Central memory CD8-positive, alpha-beta T cell (primary cell): ENCODE measurements around the gene USP32.
"Not testable (repeated sequence)": the region's sequence is repeated elsewhere in the genome, so short reads cannot be mapped to it uniquely, and the experiment has no call there.

Source experiments
- ATAC-seq: fragments of 150-1000 bp; cut with Tn5 transposase; replicated peaks from 2 replicates; pipeline ENCODE4 v1.10.0; 2022; ENCODE audit warnings: mild to moderate bottlenecking, moderate FRiP score, moderate number of reproducible peaks; ENCODE audit not compliant: poor library complexity, severe bottlenecking; ENCODE audit errors: extremely low read depth
- DNase-seq, 2 donors: peaks; one replicate each; pipeline ENCODE4 v3.0.0; 2021; ENCODE audit warnings: low spot score in 2 of 2
- H3K27ac Mint-ChIP-seq: one replicate; pipeline ENCODE4 v1.8.0; 2022; ENCODE audit warnings: low read depth, mild to moderate bottlenecking, moderate library complexity, mixed read lengths
- H3K27me3 Mint-ChIP-seq: one replicate; pipeline ENCODE4 v1.8.0; 2022; ENCODE audit warnings: mixed read lengths
- H3K36me3 Mint-ChIP-seq: one replicate; pipeline ENCODE4 v1.8.0; 2022; ENCODE audit warnings: mild to moderate bottlenecking, moderate library complexity, mixed read lengths; ENCODE audit not compliant: insufficient read depth
- H3K4me1 Mint-ChIP-seq: one replicate; pipeline ENCODE4 v1.8.0; 2022; ENCODE audit warnings: mixed read lengths
- H3K4me3 Mint-ChIP-seq: one replicate; pipeline ENCODE4 v1.8.0; 2022; ENCODE audit warnings: mild to moderate bottlenecking, moderate library complexity, mixed read lengths
- H3K9me3 Mint-ChIP-seq: one replicate; pipeline ENCODE4 v1.8.0; 2022; ENCODE audit warnings: mixed read lengths

Gene USP32, protein sequence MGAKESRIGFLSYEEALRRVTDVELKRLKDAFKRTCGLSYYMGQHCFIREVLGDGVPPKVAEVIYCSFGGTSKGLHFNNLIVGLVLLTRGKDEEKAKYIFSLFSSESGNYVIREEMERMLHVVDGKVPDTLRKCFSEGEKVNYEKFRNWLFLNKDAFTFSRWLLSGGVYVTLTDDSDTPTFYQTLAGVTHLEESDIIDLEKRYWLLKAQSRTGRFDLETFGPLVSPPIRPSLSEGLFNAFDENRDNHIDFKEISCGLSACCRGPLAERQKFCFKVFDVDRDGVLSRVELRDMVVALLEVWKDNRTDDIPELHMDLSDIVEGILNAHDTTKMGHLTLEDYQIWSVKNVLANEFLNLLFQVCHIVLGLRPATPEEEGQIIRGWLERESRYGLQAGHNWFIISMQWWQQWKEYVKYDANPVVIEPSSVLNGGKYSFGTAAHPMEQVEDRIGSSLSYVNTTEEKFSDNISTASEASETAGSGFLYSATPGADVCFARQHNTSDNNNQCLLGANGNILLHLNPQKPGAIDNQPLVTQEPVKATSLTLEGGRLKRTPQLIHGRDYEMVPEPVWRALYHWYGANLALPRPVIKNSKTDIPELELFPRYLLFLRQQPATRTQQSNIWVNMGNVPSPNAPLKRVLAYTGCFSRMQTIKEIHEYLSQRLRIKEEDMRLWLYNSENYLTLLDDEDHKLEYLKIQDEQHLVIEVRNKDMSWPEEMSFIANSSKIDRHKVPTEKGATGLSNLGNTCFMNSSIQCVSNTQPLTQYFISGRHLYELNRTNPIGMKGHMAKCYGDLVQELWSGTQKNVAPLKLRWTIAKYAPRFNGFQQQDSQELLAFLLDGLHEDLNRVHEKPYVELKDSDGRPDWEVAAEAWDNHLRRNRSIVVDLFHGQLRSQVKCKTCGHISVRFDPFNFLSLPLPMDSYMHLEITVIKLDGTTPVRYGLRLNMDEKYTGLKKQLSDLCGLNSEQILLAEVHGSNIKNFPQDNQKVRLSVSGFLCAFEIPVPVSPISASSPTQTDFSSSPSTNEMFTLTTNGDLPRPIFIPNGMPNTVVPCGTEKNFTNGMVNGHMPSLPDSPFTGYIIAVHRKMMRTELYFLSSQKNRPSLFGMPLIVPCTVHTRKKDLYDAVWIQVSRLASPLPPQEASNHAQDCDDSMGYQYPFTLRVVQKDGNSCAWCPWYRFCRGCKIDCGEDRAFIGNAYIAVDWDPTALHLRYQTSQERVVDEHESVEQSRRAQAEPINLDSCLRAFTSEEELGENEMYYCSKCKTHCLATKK (N-terminal part only)

DNA sequence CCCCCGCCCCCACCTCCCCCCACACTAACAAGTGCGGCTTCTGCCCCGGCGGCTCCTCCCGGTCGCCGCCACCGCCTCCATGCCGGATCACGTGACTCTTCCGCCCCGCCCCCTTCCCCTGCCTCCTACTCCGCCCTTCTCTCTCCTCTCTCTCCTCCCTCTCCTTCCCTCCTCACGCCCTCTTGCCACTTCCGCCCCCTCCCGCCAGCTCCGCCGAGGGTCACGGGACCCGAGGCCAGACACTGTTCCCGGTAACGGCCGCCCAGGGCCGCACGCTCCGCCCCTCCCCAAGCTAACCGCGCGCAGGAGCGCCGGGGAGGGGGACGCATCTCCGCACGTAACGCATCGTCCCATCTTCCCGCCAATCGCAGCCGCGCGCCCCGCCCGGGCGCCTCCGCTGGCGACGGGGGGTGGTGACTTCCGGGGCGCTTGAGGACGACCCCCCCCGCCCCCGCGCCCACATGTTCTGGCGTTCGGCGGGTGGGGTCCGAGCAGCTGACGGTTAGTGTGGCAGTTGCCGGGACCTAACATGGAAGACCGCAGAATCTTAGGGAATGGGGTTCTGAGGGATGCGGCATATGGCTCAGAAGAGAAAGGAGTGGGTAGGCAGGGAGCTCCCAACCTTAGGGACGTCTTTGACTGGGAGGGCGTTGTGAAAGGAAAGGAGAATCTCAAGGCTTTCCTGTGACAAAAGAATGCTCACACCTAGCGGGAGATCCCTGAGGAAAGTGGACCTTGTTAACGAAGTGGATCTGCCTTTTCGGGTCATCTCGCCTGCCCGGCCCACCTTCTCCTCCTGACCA, at the start of gene USP32:
Gene USP32 (minus strand): TSS at position 92 of the 803 bp plus-strand sequence. CDS start 194 bp downstream, outside the sequence.
- ATAC-seq (peak; percentile 86), DNase-seq (peak; percentile 92 to 93)
- Mint-ChIP-seq H3K4me1 (peaks cover 39% of the 10 kb centered on the region), H3K9me3 (no peaks in the 10 kb centered on the region), H3K4me3 (peak within 1 kb of the TSS; percentile 92), H3K27ac (peak within 1 kb of the TSS; percentile 97), H3K27me3 (no peaks in the 10 kb centered on the region), H3K36me3 (peaks cover 17% of the 10 kb centered on the region)

DNA sequence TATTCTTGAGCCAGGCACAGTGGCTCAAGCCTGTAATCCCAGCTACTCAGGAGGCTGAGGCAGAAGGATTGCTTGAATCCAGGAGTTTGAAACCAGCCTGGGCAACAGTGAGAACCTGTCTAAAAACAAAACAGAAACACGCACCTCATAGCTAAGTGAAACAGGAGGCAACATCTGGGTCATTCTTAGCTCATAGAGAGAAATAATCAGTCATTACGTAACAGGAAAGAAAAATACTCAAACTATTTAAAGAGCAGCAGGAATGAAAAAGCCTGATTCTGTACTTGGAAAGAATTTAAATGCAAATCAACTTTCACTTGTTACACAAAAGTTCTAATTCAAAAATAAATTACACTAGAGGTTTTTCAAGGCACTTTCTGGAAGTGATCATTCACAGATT, 47.6 kb upstream of the USP32 start:
- ATAC-seq, result no peak
- no peak for DNase-seq
- Mint-ChIP-seq H3K27ac (no peak overlapping the region), H3K4me1 (peaks cover 6% of the 10 kb centered on the region), H3K4me3 (no peak overlapping the region), H3K27me3 (no peaks in the 10 kb centered on the region), H3K36me3 (peaks cover 5% of the 10 kb centered on the region), H3K9me3 (no peaks in the 10 kb centered on the region)

DNA sequence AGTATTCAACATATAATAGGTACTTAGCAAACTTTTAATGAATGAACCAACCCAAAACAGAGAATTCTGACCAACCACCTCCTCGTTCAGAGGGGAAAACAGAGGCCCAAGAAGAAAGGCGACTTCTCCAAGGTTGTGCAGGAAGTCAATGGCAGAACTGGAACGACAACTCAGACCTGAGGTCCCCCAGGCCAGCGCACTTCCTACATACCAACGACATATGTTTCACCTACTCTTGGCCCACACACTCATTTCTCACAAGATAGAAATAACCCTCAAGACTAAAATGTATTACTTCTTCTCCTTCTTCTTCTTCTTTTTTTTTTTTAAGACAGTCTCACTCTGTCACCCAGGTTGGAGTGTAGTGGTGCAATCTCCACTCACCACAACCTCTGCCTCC, 44.7 kb upstream of the USP32 start:
- H3K27ac Mint-ChIP-seq, result no peak overlapping the region
- H3K27me3 Mint-ChIP-seq, result peaks cover 9% of the 10 kb centered on the region
- H3K4me3 Mint-ChIP-seq, result no peak overlapping the region
- peaks cover 6% of the 10 kb centered on the region for H3K4me1 Mint-ChIP-seq
- no peak for ATAC-seq
- H3K9me3 Mint-ChIP-seq, result no peaks in the 10 kb centered on the region
- H3K36me3 Mint-ChIP-seq, result peaks cover 2% of the 10 kb centered on the region
- DNase-seq, result no peak

DNA sequence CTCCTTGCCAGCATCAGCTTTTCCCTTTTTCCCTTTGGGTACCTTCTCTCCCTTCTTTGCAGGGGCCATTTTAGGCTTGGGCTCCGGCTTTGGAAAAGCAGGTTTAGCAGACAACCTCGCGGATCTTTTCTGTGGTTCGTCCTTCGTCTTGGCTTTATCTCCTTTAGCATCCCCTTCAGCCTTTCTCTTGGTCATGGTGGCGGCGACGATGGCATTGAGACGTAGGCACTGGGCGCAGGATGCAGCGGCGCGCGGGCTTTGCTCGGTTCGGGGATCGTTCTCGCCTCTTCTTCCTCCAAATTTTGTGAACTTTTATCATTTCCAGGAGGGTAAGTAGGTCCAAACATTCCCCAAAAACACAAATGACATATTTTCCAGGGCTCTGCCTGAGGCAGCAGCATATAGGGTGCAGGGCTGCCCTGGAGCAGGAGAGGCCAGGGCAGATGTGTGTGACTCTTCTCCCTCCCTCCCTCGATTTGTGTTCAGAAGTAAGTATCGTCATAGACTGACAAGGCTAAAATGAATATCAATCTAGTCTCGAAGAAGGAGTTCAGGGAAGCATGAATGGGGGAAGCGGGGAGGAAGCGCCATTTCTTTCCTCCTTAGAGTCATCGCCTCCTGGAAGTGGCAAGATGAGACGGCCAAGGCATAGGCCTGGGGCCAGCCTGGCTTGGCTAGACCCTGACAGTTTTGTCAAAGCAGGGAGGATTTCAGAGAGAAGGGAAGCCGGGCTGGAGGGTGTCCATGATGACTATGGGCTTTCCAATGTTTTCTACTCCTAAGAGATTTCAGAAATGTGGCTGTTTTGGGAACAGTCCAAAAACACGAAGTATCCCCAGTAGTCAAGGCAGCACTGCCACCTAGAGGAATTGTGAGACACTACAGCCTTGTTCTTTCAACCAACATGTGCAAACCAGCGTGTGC, 43.6 kb upstream of the USP32 start:
- Mint-ChIP-seq H3K27ac (no peak overlapping the region), H3K36me3 (peaks cover 2% of the 10 kb centered on the region), H3K4me3 (no peak overlapping the region), H3K27me3 (peaks cover 9% of the 10 kb centered on the region), H3K9me3 (no peaks in the 10 kb centered on the region), H3K4me1 (peaks cover 6% of the 10 kb centered on the region)
- DNase-seq, result peak; percentile 30 to 45
- ATAC-seq, result no peak

DNA sequence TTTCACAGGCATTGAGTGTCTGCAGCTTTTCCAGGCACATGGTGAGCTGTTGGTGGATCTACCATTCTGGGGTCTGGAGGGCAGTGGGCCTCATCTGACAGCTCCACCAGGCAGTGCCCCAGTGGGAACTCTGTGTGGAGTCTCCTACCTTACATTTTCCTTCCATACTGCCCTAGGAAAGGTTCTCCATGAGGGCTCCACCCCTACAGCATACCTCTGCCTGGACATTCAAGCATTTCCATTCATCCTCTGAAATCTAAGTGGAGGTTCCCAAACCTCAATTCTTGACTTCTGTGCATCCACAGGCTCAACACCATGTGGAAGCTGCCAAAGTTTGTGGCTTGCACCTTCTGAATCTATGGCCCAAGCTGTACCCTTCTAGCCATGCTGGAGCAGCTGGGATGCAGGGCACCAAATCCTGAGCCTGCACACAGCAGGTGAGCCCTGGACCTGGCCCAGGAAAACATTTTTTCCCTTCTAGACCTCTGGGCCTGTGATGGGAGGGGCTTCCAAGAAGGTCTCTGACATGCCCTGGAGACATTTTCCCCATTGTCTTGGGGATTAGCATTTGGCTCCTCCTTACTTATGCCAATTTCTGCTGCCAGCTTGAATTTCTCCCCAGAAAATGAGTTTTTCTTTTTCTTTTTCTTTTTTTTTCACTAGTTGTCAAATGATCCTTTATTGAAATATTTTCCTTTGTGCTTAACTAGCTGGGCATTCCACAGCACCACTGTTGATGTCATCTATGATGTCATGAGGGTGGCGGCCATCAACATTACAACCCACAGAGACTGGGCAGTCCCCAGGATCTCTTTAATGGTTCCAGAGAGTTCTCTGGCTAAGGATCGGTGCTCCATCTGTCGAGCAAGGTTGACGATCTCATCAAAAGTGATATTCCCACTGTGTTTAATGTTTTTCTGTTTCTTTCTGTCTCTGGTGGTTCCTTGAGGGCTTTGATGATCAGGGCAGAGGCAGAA, 41.4 kb upstream of the USP32 start:
- not testable (repeated sequence) for DNase-seq, H3K4me3 Mint-ChIP-seq, H3K9me3 Mint-ChIP-seq, ATAC-seq, H3K27me3 Mint-ChIP-seq, H3K4me1 Mint-ChIP-seq, H3K36me3 Mint-ChIP-seq, H3K27ac Mint-ChIP-seq

DNA sequence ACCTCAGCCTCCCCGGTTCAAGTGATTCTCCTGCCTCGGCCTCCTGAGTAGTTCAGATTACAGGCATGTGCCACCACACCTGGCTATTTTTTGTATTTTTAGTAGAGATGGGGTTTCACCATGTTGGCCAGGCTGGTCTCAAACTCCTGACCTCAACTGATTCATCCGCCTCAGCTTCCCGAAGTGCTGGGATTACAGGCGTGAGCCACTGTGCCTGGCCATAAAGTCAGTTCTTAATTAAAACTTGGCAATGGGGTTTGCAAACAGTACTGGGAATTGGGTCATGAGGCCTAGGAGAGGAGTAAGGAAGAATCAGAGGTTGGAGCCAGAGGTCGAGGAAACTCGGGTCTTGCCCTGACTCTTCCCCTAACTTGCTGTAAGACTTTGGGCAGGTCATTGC, 38.6 kb upstream of the USP32 start:
- DNase-seq, H3K4me1 Mint-ChIP-seq, H3K27ac Mint-ChIP-seq, H3K36me3 Mint-ChIP-seq, H3K4me3 Mint-ChIP-seq, H3K9me3 Mint-ChIP-seq, H3K27me3 Mint-ChIP-seq, ATAC-seq: not testable (repeated sequence)

DNA sequence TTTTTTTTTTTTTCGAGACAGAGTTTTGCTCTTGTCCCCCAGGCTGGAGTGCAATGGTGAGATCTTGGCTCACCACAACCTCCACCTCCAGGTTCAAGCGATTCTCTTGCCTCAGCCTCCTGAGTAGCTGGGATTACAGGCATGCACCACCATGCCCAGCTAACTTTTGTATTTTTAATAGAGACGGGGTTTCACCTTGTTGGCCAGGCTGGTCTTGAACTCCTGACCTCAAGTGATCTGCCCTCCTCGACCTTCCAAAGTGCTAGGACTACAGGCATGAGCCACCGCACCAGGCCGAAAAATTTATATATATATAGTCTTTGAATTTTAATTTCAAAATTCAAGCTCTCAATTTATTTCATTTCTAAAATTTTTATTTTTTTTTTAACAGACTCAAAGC, 36.6 kb upstream of the USP32 start:
- not testable (repeated sequence) for H3K4me1 Mint-ChIP-seq, DNase-seq, H3K27me3 Mint-ChIP-seq, H3K4me3 Mint-ChIP-seq, H3K9me3 Mint-ChIP-seq, H3K36me3 Mint-ChIP-seq, H3K27ac Mint-ChIP-seq, ATAC-seq

DNA sequence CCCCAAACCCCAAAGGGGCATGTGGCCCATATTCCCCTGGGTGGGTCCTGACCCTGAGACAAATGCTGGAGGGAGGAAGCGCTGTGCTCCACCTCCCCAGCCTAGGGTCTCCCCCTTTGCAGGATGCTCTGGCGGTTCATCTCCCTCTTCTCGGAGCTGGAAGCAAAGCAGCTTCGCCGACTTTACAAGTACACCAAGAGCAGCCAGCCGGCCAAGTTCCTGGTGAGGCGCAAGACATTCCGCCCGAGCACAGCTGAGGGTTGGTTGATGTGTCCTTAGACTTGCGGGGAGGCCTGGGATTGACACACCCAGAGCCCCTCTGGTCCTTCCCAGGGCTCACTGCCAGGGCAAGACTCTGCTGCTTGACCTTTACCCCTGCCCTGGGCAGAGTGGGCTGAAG, 34.7 kb upstream of the USP32 start:
- no peak overlapping the region for H3K4me3 Mint-ChIP-seq
- H3K9me3 Mint-ChIP-seq, result no peaks in the 10 kb centered on the region

DNA sequence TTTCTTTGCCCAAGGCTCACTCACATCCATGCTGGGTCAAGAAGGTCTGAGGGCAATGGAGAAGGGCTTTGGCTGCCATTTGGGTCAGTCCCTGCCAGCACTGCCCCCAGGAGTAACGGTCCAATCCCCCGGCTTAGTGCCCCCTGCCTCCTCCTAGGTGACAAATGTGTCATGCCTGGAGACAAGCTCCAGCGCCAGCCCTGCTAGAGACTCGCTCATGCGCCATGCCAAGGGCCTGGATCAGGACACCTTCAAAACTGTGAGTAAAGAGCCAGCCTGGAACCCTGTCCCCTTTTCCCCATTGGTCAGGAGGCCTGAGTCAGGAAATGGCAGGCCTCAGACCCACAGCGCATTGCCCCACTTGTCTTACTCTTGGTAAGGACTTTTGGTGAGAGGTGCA, 33.7 kb upstream of the USP32 start:
- Mint-ChIP-seq H3K36me3 (peaks cover 4% of the 10 kb centered on the region), H3K27ac (no peak overlapping the region), H3K9me3 (no peaks in the 10 kb centered on the region), H3K4me3 (no peak overlapping the region), H3K27me3 (no peaks in the 10 kb centered on the region), H3K4me1 (peaks cover 11% of the 10 kb centered on the region)
- DNase-seq, result no peak
- no peak for ATAC-seq

More for the DNA sequence above, 34.7 kb upstream of the USP32 start:
- no peaks in the 10 kb centered on the region for H3K27me3 Mint-ChIP-seq
- H3K4me1 Mint-ChIP-seq, result peaks cover 6% of the 10 kb centered on the region
- no peak for ATAC-seq
- no peak for DNase-seq
- peaks cover 2% of the 10 kb centered on the region for H3K36me3 Mint-ChIP-seq
- H3K27ac Mint-ChIP-seq, result no peak overlapping the region

DNA sequence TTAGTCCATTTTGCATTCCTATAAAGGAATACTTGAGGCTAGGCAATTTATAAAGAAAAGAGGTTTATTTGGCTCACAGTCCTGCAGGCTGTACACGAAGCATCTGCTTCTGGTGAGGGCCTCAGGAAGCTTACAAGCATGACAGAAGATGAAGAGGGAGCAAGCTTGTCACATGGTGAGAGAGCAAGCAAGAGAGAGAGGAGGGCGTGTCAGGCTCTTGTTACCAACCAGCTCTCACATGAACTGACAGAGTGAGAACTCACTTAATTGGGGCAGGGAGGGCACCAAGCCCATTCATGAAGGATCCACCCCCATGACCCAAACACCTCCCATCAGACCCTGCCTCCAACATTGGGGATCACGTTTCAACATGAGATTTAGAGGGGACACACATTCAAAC, 31.9 kb upstream of the USP32 start:
- DNase-seq (no peak), ATAC-seq (no peak)
- peaks cover 11% of the 10 kb centered on the region for H3K4me1 Mint-ChIP-seq
- H3K9me3 Mint-ChIP-seq, result no peaks in the 10 kb centered on the region
- H3K4me3 Mint-ChIP-seq, result no peak overlapping the region
- no peak overlapping the region for H3K27ac Mint-ChIP-seq
- H3K36me3 Mint-ChIP-seq, result peaks cover 5% of the 10 kb centered on the region
- no peaks in the 10 kb centered on the region for H3K27me3 Mint-ChIP-seq
